ENCODE results near the gene RAC3.

DNA sequence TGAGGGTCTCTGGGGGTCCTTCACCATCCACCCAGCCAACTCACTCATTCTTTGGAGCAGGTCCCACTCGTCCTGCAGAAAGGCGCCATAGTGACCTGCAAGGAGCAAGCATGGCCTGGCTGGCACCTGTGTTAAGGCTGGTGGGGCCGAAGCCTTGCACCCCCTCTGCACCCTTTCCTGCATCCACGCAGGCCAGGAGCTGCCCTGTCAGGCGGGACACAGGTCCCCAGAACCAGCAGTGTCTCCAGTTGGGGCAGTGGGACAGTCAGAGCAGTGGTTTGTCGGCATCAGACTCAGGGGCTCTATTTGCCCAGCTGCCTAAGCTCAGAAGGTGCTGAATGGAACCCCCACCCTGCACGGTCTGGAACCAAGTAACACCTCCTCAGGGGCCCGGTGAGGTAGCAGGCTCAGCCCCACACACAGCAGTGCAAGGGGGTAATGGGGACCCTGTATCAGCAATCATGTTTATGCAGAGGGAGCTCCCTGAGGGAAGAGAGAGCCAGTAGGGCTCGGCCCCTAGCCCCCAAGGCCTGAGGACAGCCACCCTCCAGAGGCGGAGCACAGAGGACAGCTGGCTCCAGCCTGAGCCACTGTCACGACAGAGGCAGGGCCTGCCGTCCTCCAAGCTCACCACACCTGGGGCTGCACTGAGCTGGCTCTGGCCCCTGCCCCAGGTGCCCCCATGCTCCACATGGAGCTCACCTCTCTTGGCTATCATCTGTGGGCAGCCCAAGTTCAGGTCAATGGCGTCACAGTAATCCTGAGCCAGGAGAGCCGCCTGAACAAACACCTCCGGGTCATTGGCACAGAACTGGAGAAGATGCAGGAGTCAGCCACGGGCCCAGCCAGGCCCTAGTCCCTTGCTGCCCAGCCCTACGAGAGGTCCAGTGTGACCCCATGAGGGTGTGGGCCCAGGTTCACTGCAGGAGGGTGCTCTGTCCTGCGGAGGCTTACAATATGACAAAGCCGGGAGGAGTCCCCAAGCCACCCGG lies 32.2 kb downstream of the RAC3 start:
- TF ChIP-seq POLR2AphosphoS5 (IDR thresholded peaks at IDR 0.05) (no peak), POLR2A (IDR thresholded peaks at IDR 0.05; ENCODE audit: low read depth) (no peak)
- TF ChIP-seq, protein P1, sequence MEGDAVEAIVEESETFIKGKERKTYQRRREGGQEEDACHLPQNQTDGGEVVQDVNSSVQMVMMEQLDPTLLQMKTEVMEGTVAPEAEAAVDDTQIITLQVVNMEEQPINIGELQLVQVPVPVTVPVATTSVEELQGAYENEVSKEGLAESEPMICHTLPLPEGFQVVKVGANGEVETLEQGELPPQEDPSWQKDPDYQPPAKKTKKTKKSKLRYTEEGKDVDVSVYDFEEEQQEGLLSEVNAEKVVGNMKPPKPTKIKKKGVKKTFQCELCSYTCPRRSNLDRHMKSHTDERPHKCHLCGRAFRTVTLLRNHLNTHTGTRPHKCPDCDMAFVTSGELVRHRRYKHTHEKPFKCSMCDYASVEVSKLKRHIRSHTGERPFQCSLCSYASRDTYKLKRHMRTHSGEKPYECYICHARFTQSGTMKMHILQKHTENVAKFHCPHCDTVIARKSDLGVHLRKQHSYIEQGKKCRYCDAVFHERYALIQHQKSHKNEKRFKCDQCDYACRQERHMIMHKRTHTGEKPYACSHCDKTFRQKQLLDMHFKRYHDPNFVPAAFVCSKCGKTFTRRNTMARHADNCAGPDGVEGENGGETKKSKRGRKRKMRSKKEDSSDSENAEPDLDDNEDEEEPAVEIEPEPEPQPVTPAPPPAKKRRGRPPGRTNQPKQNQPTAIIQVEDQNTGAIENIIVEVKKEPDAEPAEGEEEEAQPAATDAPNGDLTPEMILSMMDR (IDR thresholded peaks at IDR 0.05): no peak

Measured in esophagus muscularis mucosa (tissue), 3 donors.